Right lobe of liver (tissue), 6 donors: ENCODE measurements around the gene MSTO1. TPM values are rescaled to one million over a fixed set of nuclear protein-coding genes. Genes with fewer than 3 reads are reported as not detected.
"Not testable (repeated sequence)": the region's sequence is repeated elsewhere in the genome, so short reads cannot be mapped to it uniquely, and the experiment has no call there.

Source experiments
- ATAC-seq, 4 donors: fragments of 200-7000 bp; cut with Tn5 transposase; one replicate each; pipeline ENCODE4 v1.9.1; 2020; ENCODE audit warnings: mild to moderate bottlenecking in 4 of 4, moderate library complexity in 4 of 4
- DNase-seq, 3 donors: peaks; one replicate each; pipeline ENCODE4 v3.0.0-alpha.2; 2020
- H3K27ac ChIP-seq, 3 donors: fragments of 200-600 bp; one replicate each; pipeline ENCODE4 v1.8.0; 2022
- H3K27me3 ChIP-seq, 2 donors: fragments of 200-600 bp; one replicate each; pipeline ENCODE4 v1.8.0; 2022
- H3K36me3 ChIP-seq, 4 donors: fragments of 200-600 bp; sonication (generic) in 1 of 4; one replicate each; pipeline versions ENCODE4 v1.5.1 to v1.8.0; 2017 to 2022; ENCODE audit warnings: control low read depth in 1 of 4
- H3K4me1 ChIP-seq, 4 donors: fragments of 200-600 bp; sonication (generic) in 1 of 4; one replicate each; pipeline versions ENCODE4 v1.5.1 to v1.8.0; 2017 to 2022; ENCODE audit warnings: control low read depth in 1 of 4
- H3K4me3 ChIP-seq, 3 donors: fragments of 200-600 bp; one replicate each; pipeline ENCODE4 v1.8.0; 2022
- H3K9me3 ChIP-seq, 4 donors: fragments of 200-600 bp; sonication (generic) in 1 of 4; one replicate each; pipeline versions ENCODE4 v1.5.1 to v1.8.0; 2017 to 2022; ENCODE audit warnings: control low read depth in 1 of 4
- POLR2A ChIP-seq: fragments of 450-650 bp; IDR thresholded peaks from one replicate; pipeline ENCODE4 v1.6.1; 2017; ENCODE audit warnings: antibody characterized with exemption, mild to moderate bottlenecking
- WGBS: methylation state at CpG from one replicate; pipeline ENCODE4 v1.1.6; 2018; ENCODE audit warnings: low coverage, low lambda C conversion rate; ENCODE audit not compliant: insufficient coverage; ENCODE audit errors: missing lambda C conversion rate; 5-methylcytosine and 5-hydroxymethylcytosine counted together
- intact Hi-C, 2 donors: fragments of 100-400 bp; cut with DNase I; formaldehyde crosslinking; loops; one replicate each; pipeline versions ENCODE4 v1.11.2 to v1.14.1; 2022
- total RNA-seq, 6 experiments: library from RNA; depleted of rRNA in 2 of 6; stranded (reverse); fragments of >200 nt in 2 of 6; fragmentation: NEBNext Ultra II Directional in 3 of 6; extraction: Animal tissue kit (Norgen Biotek cat#: 25700) in 3 of 6; gene quantifications; one replicate each; pipeline versions ENCODE4 v1.1.0 to v1.2.4, GENCODE V29; 2016 to 2023
- TF ChIP-seq, protein P1 (sequence below), 4 donors: fragments of 200-600 bp in 3 of 4; fragments of 450-650 bp in 1 of 4; IDR thresholded peaks; one replicate each; pipeline versions ENCODE4 v1.5.1 to v1.8.0; 2016 to 2022; ENCODE audit warnings: antibody characterized with exemption in 4 of 4, mild to moderate bottlenecking in 2 of 4
- donor health status: DM: no; HTN: yes; CAD: no.
- donor health status: DM: no; HTN: no; CAD: no.
- donor health status: DM: no; HTN: no; CAD: no.
- donor health status: DM: no; HTN: yes; CAD: no.
- donor health status: DM: no; HTN: yes; CAD: no.

MSTO1 gene
- total RNA-seq, 6 experiments from 2014 or later = 9.5 to 22.0 (median 16.7) TPM

DNA sequence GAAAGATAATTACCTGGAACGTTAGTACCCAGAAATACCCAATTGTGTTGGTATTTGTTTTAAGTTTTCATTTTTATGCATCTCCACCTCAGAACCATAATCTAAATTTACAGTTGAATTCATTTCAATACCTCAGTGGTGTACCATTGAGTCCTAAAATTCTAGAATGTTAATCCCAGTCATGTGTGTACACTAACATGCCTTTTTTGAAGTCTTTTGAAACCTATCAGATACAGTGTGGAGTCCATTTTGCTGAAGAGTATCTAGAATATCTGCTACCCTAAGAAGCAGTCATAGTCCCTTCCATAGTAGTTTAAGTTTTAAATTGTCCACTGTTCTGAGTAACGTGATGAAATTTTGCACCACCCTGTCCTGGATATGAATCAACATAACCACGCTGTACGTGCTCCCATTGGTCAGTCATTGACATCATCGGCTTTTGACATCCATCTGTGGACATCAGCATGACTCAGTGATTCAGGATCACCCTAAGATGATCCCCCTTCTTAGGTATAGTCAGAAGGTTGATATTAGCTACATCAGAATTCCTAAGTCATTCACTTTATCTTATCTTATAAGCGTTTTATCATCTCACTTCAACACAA lies 39.9 kb upstream of the MSTO1 start:
- no peaks in the 10 kb centered on the region for H3K27me3 ChIP-seq
- 64% methylated on average over 3 of the region's 6 CpGs for WGBS
- H3K36me3 ChIP-seq = no peaks in the 10 kb centered on the region
- H3K9me3 ChIP-seq = no peaks in the 10 kb centered on the region
- DNase-seq (no peak), ATAC-seq (no peak)
- no peak overlapping the region for H3K4me3 ChIP-seq
- H3K4me1 ChIP-seq = no peaks in the 10 kb centered on the region
- H3K27ac ChIP-seq = no peak overlapping the region
- TF ChIP-seq POLR2A = no peak
- TF ChIP-seq, protein P1, sequence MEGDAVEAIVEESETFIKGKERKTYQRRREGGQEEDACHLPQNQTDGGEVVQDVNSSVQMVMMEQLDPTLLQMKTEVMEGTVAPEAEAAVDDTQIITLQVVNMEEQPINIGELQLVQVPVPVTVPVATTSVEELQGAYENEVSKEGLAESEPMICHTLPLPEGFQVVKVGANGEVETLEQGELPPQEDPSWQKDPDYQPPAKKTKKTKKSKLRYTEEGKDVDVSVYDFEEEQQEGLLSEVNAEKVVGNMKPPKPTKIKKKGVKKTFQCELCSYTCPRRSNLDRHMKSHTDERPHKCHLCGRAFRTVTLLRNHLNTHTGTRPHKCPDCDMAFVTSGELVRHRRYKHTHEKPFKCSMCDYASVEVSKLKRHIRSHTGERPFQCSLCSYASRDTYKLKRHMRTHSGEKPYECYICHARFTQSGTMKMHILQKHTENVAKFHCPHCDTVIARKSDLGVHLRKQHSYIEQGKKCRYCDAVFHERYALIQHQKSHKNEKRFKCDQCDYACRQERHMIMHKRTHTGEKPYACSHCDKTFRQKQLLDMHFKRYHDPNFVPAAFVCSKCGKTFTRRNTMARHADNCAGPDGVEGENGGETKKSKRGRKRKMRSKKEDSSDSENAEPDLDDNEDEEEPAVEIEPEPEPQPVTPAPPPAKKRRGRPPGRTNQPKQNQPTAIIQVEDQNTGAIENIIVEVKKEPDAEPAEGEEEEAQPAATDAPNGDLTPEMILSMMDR (IDR thresholded peaks at IDR 0.05) = no peak
- intact Hi-C loops = no loop called here

DNA sequence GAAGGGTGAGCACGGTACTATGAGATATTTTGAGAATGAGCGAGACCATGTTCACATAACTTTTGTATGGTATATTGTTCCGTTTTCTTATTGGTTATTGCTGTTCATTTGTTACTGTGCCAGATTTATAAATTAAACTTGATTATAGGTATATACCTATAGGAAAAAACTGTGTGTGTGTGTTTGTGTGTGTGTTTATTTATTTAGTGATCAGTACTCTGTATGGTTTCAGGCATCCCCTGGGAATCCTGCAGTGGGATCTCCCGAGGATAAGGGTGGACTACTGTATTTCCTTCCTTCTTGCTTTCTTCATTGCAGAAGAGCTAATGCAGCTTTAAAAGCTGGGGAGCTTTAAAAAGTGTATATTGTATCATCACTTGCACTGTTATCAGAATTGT lies 39.4 kb upstream of the MSTO1 start:
- H3K27ac ChIP-seq = no peak overlapping the region
- no peak for DNase-seq
- H3K36me3 ChIP-seq = no peaks in the 10 kb centered on the region
- 80% methylated on average over 4 of the region's 4 CpGs for WGBS
- no peak for TF ChIP-seq POLR2A
- TF ChIP-seq, protein P1 (IDR thresholded peaks at IDR 0.05) = no peak
- intact Hi-C loops = no loop called here
- ATAC-seq = no peak
- no peaks in the 10 kb centered on the region for H3K27me3 ChIP-seq
- no peaks in the 10 kb centered on the region for H3K9me3 ChIP-seq
- no peaks in the 10 kb centered on the region for H3K4me1 ChIP-seq
- no peak overlapping the region for H3K4me3 ChIP-seq

DNA sequence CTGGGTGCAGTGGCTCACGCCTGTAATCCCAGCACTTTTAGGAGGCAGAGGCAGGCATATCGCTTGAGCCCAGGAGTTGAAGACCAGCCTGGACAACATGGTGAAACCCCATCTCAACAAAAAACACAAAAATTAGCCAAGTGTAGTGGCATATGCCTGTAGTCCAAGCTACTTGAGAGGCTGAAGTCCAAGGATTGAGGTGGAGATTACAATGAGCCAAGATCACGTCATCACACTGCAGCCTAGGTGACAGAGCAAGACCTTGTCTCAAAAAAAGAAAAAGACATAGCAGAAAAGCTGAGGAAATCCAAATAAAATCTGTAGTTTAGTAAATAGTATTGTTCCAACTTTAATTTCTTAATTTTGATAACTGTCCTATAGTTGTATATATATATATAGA lies 35.9 kb upstream of the MSTO1 start:
- no peak overlapping the region for H3K27ac ChIP-seq
- intact Hi-C loops = no loop called here
- ATAC-seq = peak in 3 of 4 donors; percentile 36 to 57 (median 50)
- H3K27me3 ChIP-seq = no peaks in the 10 kb centered on the region
- H3K9me3 ChIP-seq = no peaks in the 10 kb centered on the region
- no peak overlapping the region for H3K4me3 ChIP-seq
- no peaks in the 10 kb centered on the region for H3K36me3 ChIP-seq
- no peak for TF ChIP-seq POLR2A
- TF ChIP-seq, protein P1 (IDR thresholded peaks at IDR 0.05) = no peak
- no peak for DNase-seq
- no peaks in the 10 kb centered on the region for H3K4me1 ChIP-seq
- 76% methylated on average over 3 of the region's 3 CpGs for WGBS

DNA sequence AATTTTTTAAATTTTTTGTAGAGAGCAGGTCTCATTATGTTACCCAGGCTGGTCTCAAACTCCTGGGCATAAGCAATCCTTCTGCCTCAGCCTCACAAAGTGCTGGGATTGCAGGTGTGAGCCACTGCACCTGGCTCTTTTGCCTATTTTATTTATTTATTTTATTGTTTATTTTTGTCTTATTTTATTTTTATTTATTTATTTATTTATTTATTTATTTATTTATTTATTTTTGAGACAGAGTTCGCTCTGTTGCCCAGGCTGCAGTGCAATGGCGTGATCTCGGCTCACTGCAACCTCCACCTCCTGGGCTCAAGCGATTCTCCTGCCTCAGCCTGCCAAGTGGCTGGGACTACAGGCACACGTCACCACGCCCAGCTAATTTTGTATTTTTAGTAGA lies 34.4 kb upstream of the MSTO1 start:
- H3K9me3 ChIP-seq, H3K36me3 ChIP-seq, DNase-seq, ATAC-seq, H3K27me3 ChIP-seq, intact Hi-C loops, H3K4me1 ChIP-seq, H3K27ac ChIP-seq, H3K4me3 ChIP-seq: not testable (repeated sequence)
- 98% methylated on average over 6 of the region's 6 CpGs for WGBS

DNA sequence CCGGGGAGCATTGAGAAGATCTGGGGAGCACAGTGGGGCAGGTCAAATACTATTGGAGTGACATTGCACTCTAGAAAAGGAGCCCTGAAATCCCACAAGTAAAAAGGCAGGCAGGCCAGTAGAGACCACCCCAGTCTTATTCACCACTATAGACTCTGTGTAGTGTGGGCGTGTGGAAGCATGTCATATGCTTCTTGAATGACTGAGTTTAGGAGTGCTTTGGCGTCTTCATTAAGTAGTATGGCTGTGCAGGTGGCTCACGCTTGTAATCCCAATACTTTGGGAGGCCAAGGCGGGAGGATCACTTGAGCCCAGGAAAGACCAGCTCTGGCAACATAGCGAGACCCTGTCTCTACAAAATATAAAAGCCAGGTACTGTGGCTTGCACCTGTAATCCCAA lies 26.2 kb upstream of the MSTO1 start:
- 89% methylated on average over 5 of the region's 6 CpGs for WGBS
- H3K36me3 ChIP-seq, H3K4me1 ChIP-seq, intact Hi-C loops, ATAC-seq, H3K27me3 ChIP-seq, H3K27ac ChIP-seq, H3K4me3 ChIP-seq, DNase-seq, H3K9me3 ChIP-seq: not testable (repeated sequence)

DNA sequence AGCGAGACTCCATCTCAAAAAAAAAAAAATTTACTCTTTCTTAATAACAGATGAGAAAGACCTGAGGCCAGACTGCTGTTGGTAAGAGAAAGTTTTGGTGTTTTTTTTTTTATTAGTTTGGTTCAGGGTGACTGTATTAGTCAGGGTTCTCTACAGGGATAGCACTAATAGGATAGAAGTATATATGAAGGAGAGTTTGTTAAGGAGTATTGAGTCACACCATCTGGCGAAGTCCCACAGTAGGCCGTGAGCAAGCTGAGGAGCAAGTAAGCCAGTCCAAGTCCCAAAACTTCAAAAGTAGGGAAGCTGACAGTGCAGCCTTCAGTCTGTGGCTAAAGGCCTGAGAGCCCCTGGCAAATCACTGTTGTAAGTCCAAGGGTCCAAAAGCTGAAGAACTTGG lies 20.7 kb upstream of the MSTO1 start:
- H3K36me3 ChIP-seq, H3K27ac ChIP-seq, H3K27me3 ChIP-seq, DNase-seq, H3K4me3 ChIP-seq, ATAC-seq, intact Hi-C loops, H3K9me3 ChIP-seq, H3K4me1 ChIP-seq: not testable (repeated sequence)
- WGBS = 100% methylated on average over 2 of the region's 3 CpGs

DNA sequence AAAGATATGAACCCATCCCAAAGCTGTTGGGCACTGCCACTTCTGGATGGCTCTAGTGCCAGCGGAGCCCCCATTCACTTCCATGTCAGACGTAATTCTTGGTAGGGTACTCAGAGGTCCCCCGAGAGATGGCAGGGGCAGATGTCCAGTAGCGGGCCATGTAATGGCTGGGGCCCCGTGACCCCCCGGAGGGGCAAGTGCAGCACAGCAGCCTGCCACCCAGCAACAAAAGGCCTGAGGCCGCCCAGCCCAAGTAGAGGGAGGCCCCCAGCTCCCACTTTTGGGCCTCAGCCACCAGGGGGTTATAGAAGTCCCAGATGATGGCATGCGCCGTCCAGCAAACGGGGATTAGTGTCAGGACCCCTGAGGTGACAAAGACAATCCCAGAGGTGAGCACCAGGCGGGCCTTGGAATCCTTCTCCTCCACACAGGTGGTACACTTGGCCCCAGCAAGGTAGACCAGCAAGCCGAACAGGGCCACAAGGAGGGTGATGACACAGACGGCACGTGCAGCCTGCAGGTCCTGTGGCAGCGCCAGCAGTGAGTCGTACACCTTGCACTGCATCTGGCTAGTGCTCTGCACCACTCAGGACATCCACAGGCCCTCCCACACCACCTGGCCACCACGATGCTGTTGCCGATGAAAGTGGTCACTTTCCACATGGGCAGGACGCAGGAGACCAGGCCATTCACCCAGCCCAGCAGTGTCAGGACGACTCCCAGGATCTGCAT lies 19.3 kb upstream of the MSTO1 start:
- 20% methylated on average over 1 of the region's 20 CpGs for WGBS
- H3K27ac ChIP-seq, H3K36me3 ChIP-seq, H3K27me3 ChIP-seq, H3K9me3 ChIP-seq, intact Hi-C loops, DNase-seq, H3K4me1 ChIP-seq, H3K4me3 ChIP-seq: not testable (repeated sequence)
- peak in 1 of 4 donors; percentile 24 for ATAC-seq
